Immature natural killer cell (primary cell): ENCODE data around the gene HACD3. TPM values are rescaled to one million over a fixed set of nuclear protein-coding genes. Genes with fewer than 3 reads are reported as not detected.

Experiments used
- DNase-seq, 3 donors: peaks; one replicate each; pipeline ENCODE4 v3.0.0; 2022; ENCODE audit warnings: mixed read lengths in 1 of 3
- H3K27ac Mint-ChIP-seq, 6 donors: one replicate each; pipeline ENCODE4 v1.8.0; 2020; ENCODE audit warnings: mixed read lengths in 6 of 6, mild to moderate bottlenecking in 5 of 6, inconsistent platforms in 4 of 6, moderate library complexity in 3 of 6
- H3K27me3 Mint-ChIP-seq, 3 donors: one replicate each; pipeline ENCODE4 v1.8.0; 2020 to 2021; ENCODE audit warnings: low read depth in 3 of 3, mild to moderate bottlenecking in 3 of 3, mixed read lengths in 3 of 3, moderate library complexity in 3 of 3, inconsistent platforms in 1 of 3
- H3K36me3 Mint-ChIP-seq, 3 donors: one replicate each; pipeline ENCODE4 v1.8.0; 2020; ENCODE audit warnings: mixed read lengths in 3 of 3, inconsistent platforms in 2 of 3, mild to moderate bottlenecking in 2 of 3
- H3K4me1 Mint-ChIP-seq, 2 donors: one replicate each; pipeline ENCODE4 v1.8.0; 2020; ENCODE audit warnings: inconsistent platforms in 2 of 2, mild to moderate bottlenecking in 2 of 2, mixed read lengths in 2 of 2, moderate library complexity in 1 of 2
- H3K4me3 Mint-ChIP-seq, 5 donors: one replicate each; pipeline ENCODE4 v1.8.0; 2020; ENCODE audit warnings: mild to moderate bottlenecking in 5 of 5, mixed read lengths in 5 of 5, inconsistent platforms in 3 of 5, moderate library complexity in 3 of 5
- H3K9me3 Mint-ChIP-seq, 6 donors: one replicate each; pipeline ENCODE4 v1.8.0; 2020; ENCODE audit warnings: mild to moderate bottlenecking in 6 of 6, mixed read lengths in 6 of 6, inconsistent platforms in 4 of 6, moderate library complexity in 3 of 6
- polyA plus RNA-seq, 3 donors: library from polyadenylated mRNA; unstranded; fragments of 300-500 nt; fragmentation: Illumina TruSeq; gene quantifications; one replicate each; pipeline ENCODE4 v1.2.3, GENCODE V29; 2021

The HACD3 gene
- polyA plus RNA-seq, result 10 to 100 TPM; 24.4 to 36.7 (median 26.0) TPM

GRCh38 chr15:65530318-65531111 lies at the start of gene HACD3:
HACD3 (plus strand) TSS chr15:65530463; CDS start chr15:65530632, 169 bp downstream.
- DNase-seq, result peak; percentile 85 to 88 (median 86)
- Mint-ChIP-seq H3K9me3 (no peaks in the 10 kb centered on the region), H3K4me1 (peaks cover 11 to 40% of the 10 kb centered on the region in 2 donors), H3K4me3 (peak within 1 kb of the TSS; percentile 81 to 85 (median 84)), H3K36me3 (no peaks in the 10 kb centered on the region), H3K27ac (peak within 1 kb of the TSS; percentile 45 to 88 (median 80)), H3K27me3 (no peaks in the 10 kb centered on the region)

- H3K27ac Mint-ChIP-seq, result peak overlapping the region in 1 of 6 donors; percentile 23
- no peaks in the 10 kb centered on the region for H3K4me1 Mint-ChIP-seq
- peaks cover 7 to 30% (median 14%) of the 10 kb centered on the region in 3 donors for H3K36me3 Mint-ChIP-seq
- no peak overlapping the region for H3K4me3 Mint-ChIP-seq
- DNase-seq, result no peak
- peaks cover 0 to 2% (median 0%) of the 10 kb centered on the region in 3 donors for H3K27me3 Mint-ChIP-seq
- H3K9me3 Mint-ChIP-seq, result no peaks in the 10 kb centered on the region
Measured at GRCh38 chr15:65484876-65485275, 45.4 kb upstream of the HACD3 start.

- H3K4me1 Mint-ChIP-seq, result peaks cover 8 to 24% of the 10 kb centered on the region in 2 donors
- H3K36me3 Mint-ChIP-seq, result peaks cover 3 to 26% (median 16%) of the 10 kb centered on the region in 3 donors
- H3K27ac Mint-ChIP-seq, result no peak overlapping the region
- DNase-seq, result no peak
- H3K9me3 Mint-ChIP-seq, result no peaks in the 10 kb centered on the region
- no peak overlapping the region for H3K4me3 Mint-ChIP-seq
- peaks cover 0 to under 1% (median 0%) of the 10 kb centered on the region in 3 donors for H3K27me3 Mint-ChIP-seq
Measured at GRCh38 chr15:65494076-65494475, 36.2 kb upstream of the HACD3 start.

- H3K4me1 Mint-ChIP-seq, result peaks cover 34 to 54% of the 10 kb centered on the region in 2 donors
- no peaks in the 10 kb centered on the region for H3K9me3 Mint-ChIP-seq
- H3K36me3 Mint-ChIP-seq, result peaks cover 10 to 17% (median 14%) of the 10 kb centered on the region in 3 donors
- H3K27me3 Mint-ChIP-seq, result peaks cover 0 to 9% (median 5%) of the 10 kb centered on the region in 3 donors
- no peak for DNase-seq
- H3K4me3 Mint-ChIP-seq, result no peak overlapping the region
- peak overlapping the region; percentile 23 to 85 (median 44) for H3K27ac Mint-ChIP-seq
Measured at GRCh38 chr15:65509321-65509720, 20.9 kb upstream of the HACD3 start.

- Mint-ChIP-seq H3K27ac (peak overlapping the region; percentile 98 to 100 (median 99)), H3K4me1 (peaks cover 60 to 81% of the 10 kb centered on the region in 2 donors), H3K4me3 (peak overlapping the region; percentile 77 to 86 (median 81)), H3K36me3 (peaks cover 10 to 17% (median 17%) of the 10 kb centered on the region in 3 donors), H3K9me3 (no peaks in the 10 kb centered on the region), H3K27me3 (peaks cover 0 to 16% (median 11%) of the 10 kb centered on the region in 3 donors)
- no peak for DNase-seq
Measured at GRCh38 chr15:65512189-65512588, 18.1 kb upstream of the HACD3 start.

GRCh38 chr15:65512807-65513416 lies 17.4 kb upstream of the HACD3 start:
- Mint-ChIP-seq H3K9me3 (no peaks in the 10 kb centered on the region), H3K4me3 (peak overlapping the region; percentile 77 to 86 (median 81)), H3K27me3 (peaks cover 0 to 22% (median 13%) of the 10 kb centered on the region in 3 donors), H3K36me3 (peaks cover 10 to 17% (median 17%) of the 10 kb centered on the region in 3 donors), H3K27ac (peak overlapping the region; percentile 98 to 100 (median 99)), H3K4me1 (peaks cover 64 to 81% of the 10 kb centered on the region in 2 donors)
- DNase-seq, result peak; percentile 74 to 82 (median 78)

- DNase-seq, result peak; percentile 91 to 92 (median 92)
- peaks cover 3 to 5% (median 5%) of the 10 kb centered on the region in 3 donors for H3K36me3 Mint-ChIP-seq
- no peaks in the 10 kb centered on the region for H3K9me3 Mint-ChIP-seq
- H3K4me3 Mint-ChIP-seq, result peak within 1 kb of the TSS; percentile 90 to 100 (median 99)
- peaks cover 54 to 68% of the 10 kb centered on the region in 2 donors for H3K4me1 Mint-ChIP-seq
- H3K27me3 Mint-ChIP-seq, result peaks cover 0 to 27% (median 13%) of the 10 kb centered on the region in 3 donors
- peak within 1 kb of the TSS; percentile 97 to 100 (median 100) for H3K27ac Mint-ChIP-seq
Measured at GRCh38 chr15:65516997-65517865, 13.0 kb upstream of the HACD3 start, which contains the start of gene DPP8. DPP8 (minus strand) TSS chr15:65517689; CDS start chr15:65512553, 5,136 bp downstream.

GRCh38 chr15:65517866-65518207 lies 12.4 kb upstream of the HACD3 start:
- H3K36me3 Mint-ChIP-seq, result peaks cover 0 to 3% (median under 1%) of the 10 kb centered on the region in 3 donors
- DNase-seq, result no peak
- peaks cover under 1 to 24% (median 14%) of the 10 kb centered on the region in 3 donors for H3K27me3 Mint-ChIP-seq
- H3K27ac Mint-ChIP-seq, result peak overlapping the region; percentile 97 to 100 (median 100)
- peak overlapping the region; percentile 90 to 100 (median 99) for H3K4me3 Mint-ChIP-seq
- peaks cover 49 to 64% of the 10 kb centered on the region in 2 donors for H3K4me1 Mint-ChIP-seq
- H3K9me3 Mint-ChIP-seq, result no peaks in the 10 kb centered on the region

GRCh38 chr15:65518633-65519285 lies 11.5 kb upstream of the HACD3 start:
- no peak for DNase-seq
- H3K27me3 Mint-ChIP-seq, result peaks cover 2 to 18% (median 13%) of the 10 kb centered on the region in 3 donors
- H3K9me3 Mint-ChIP-seq, result no peaks in the 10 kb centered on the region
- H3K4me3 Mint-ChIP-seq, result peak overlapping the region in 3 of 5 donors; percentile 21 to 36 (median 30)
- peaks cover 42 to 57% of the 10 kb centered on the region in 2 donors for H3K4me1 Mint-ChIP-seq
- peaks cover 0 to 3% (median 3%) of the 10 kb centered on the region in 3 donors for H3K36me3 Mint-ChIP-seq
- H3K27ac Mint-ChIP-seq, result peak overlapping the region in 1 of 6 donors; percentile 53

- Mint-ChIP-seq H3K36me3 (peaks cover 0 to 3% (median 3%) of the 10 kb centered on the region in 3 donors), H3K9me3 (no peaks in the 10 kb centered on the region), H3K4me1 (peaks cover 20 to 31% of the 10 kb centered on the region in 2 donors), H3K27ac (peak overlapping the region; percentile 43 to 89 (median 78)), H3K4me3 (peak overlapping the region in 2 of 5 donors; percentile 24 to 71), H3K27me3 (peaks cover 2 to 18% (median 13%) of the 10 kb centered on the region in 3 donors)
- peak in 2 of 3 donors; percentile 25 to 64 for DNase-seq
Measured at GRCh38 chr15:65521350-65521749, 8.9 kb upstream of the HACD3 start.

- Mint-ChIP-seq H3K36me3 (peaks cover 0 to 3% (median 0%) of the 10 kb centered on the region in 3 donors), H3K27me3 (peaks cover 2 to 5% (median 5%) of the 10 kb centered on the region in 3 donors), H3K4me1 (peaks cover 8 to 10% of the 10 kb centered on the region in 2 donors), H3K27ac (peak overlapping the region in 1 of 6 donors; percentile 55), H3K9me3 (no peaks in the 10 kb centered on the region), H3K4me3 (no peak overlapping the region)
- no peak for DNase-seq
Measured at GRCh38 chr15:65524226-65524625, 6.0 kb upstream of the HACD3 start.

- Mint-ChIP-seq H3K9me3 (no peaks in the 10 kb centered on the region), H3K27ac (no peak overlapping the region), H3K27me3 (peaks cover 2 to 5% (median 5%) of the 10 kb centered on the region in 3 donors), H3K36me3 (peaks cover 0 to 3% (median 0%) of the 10 kb centered on the region in 3 donors), H3K4me1 (peaks cover 12 to 16% of the 10 kb centered on the region in 2 donors), H3K4me3 (no peak overlapping the region)
- DNase-seq, result no peak
Measured at GRCh38 chr15:65525622-65526021, 4.6 kb upstream of the HACD3 start.
